Activated naive CD8-positive, alpha-beta T cell treated with anti-CD3 and anti-CD28 coated beads, Interleukin-2, amount 10 ng/mL, durations not matched to agents 7 days and 5 days (primary cell): ENCODE measurements around the gene DLEC1. TPM values are rescaled to one million over a fixed set of nuclear protein-coding genes. Genes with fewer than 3 reads are reported as not detected.

Source experiments
- ATAC-seq: fragments of 150-1000 bp; cut with Tn5 transposase; one replicate; pipeline ENCODE4 v1.10.0; 2021; ENCODE audit warnings: low read depth, moderate library complexity
- POLR2A ChIA-PET: fragments of 350-600 bp; sonication (Branson Sonifier 250); formaldehyde crosslinking; loops from one replicate; lab custom pipeline; 2021; ENCODE audit warnings: antibody characterized with exemption; lab: Charles Lee
- DNase-seq: peaks from one replicate; pipeline ENCODE4 v3.0.0; 2021
- H3K27ac Mint-ChIP-seq: one replicate; pipeline ENCODE4 v1.8.0; 2022; ENCODE audit warnings: mild to moderate bottlenecking, mixed read lengths
- H3K27me3 Mint-ChIP-seq: one replicate; pipeline ENCODE4 v1.8.0; 2022; ENCODE audit warnings: mild to moderate bottlenecking, moderate library complexity, mixed read lengths
- H3K36me3 Mint-ChIP-seq: one replicate; pipeline ENCODE4 v1.8.0; 2021; ENCODE audit warnings: mild to moderate bottlenecking, mixed read lengths
- H3K4me1 Mint-ChIP-seq: one replicate; pipeline ENCODE4 v1.8.0; 2021; ENCODE audit warnings: mixed read lengths
- H3K4me3 Mint-ChIP-seq: one replicate; pipeline ENCODE4 v1.8.0; 2022; ENCODE audit warnings: mild to moderate bottlenecking, moderate library complexity, mixed read lengths
- H3K9me3 Mint-ChIP-seq: one replicate; pipeline ENCODE4 v1.8.0; 2021; ENCODE audit warnings: mixed read lengths
- total RNA-seq, 2 experiments: library from RNA; stranded (reverse); gene quantifications; one replicate each; pipeline ENCODE4 v1.2.3, GENCODE V29; 2021

DLEC1 gene
- total RNA-seq, 2 experiments from 2014 or later: 3.2 to 3.7 TPM

GRCh38 chr3:38146504-38146903, 107.5 kb downstream of the DLEC1 start:
- no peaks in the 10 kb centered on the region for H3K27me3 Mint-ChIP-seq

GRCh38 chr3:38147421-38147820, 108.4 kb downstream of the DLEC1 start:
- Mint-ChIP-seq H3K36me3 (peaks cover 14% of the 10 kb centered on the region), H3K27ac (no peak overlapping the region)
- POLR2A ChIA-PET: interaction anchor here (1.3 kb wide), 1 partner anchor 10 kb away, joined by 6 read pairs; the partner anchor contains the start of gene ACAA1

More at GRCh38 chr3:38146504-38146903, 107.5 kb downstream of the DLEC1 start:
- no peak overlapping the region for H3K4me3 Mint-ChIP-seq
- DNase-seq (no peak), ATAC-seq (no peak)
- no peak overlapping the region for H3K27ac Mint-ChIP-seq
- POLR2A ChIA-PET: no interaction called here
- peaks cover 13% of the 10 kb centered on the region for H3K9me3 Mint-ChIP-seq
- H3K36me3 Mint-ChIP-seq: peaks cover 21% of the 10 kb centered on the region
- H3K4me1 Mint-ChIP-seq: peaks cover 16% of the 10 kb centered on the region

GRCh38 chr3:38148311-38148882, 109.4 kb downstream of the DLEC1 start:
- peaks cover 13% of the 10 kb centered on the region for H3K9me3 Mint-ChIP-seq
- no peak overlapping the region for H3K27ac Mint-ChIP-seq
- POLR2A ChIA-PET: interaction anchor here (1.3 to 1.4 kb wide), 2 partner anchors 9 to 11 kb away, joined by 6 read pairs; partner anchors contain the start of gene ACAA1
- no peak overlapping the region for H3K4me3 Mint-ChIP-seq
- peaks cover 30% of the 10 kb centered on the region for H3K4me1 Mint-ChIP-seq
- H3K27me3 Mint-ChIP-seq: no peaks in the 10 kb centered on the region
- no peak for ATAC-seq
- DNase-seq: no peak
- peaks cover 14% of the 10 kb centered on the region for H3K36me3 Mint-ChIP-seq

More at GRCh38 chr3:38147421-38147820, 108.4 kb downstream of the DLEC1 start:
- H3K4me3 Mint-ChIP-seq: no peak overlapping the region
- H3K9me3 Mint-ChIP-seq: peaks cover 13% of the 10 kb centered on the region
- DNase-seq (no peak), ATAC-seq (no peak)
- H3K4me1 Mint-ChIP-seq: peaks cover 22% of the 10 kb centered on the region
- H3K27me3 Mint-ChIP-seq: no peaks in the 10 kb centered on the region

GRCh38 chr3:38149708-38150107, 110.7 kb downstream of the DLEC1 start:
- no peak overlapping the region for H3K4me3 Mint-ChIP-seq
- peaks cover 14% of the 10 kb centered on the region for H3K36me3 Mint-ChIP-seq
- H3K4me1 Mint-ChIP-seq: peaks cover 32% of the 10 kb centered on the region
- DNase-seq (no peak), ATAC-seq (no peak)
- H3K27ac Mint-ChIP-seq: no peak overlapping the region
- H3K9me3 Mint-ChIP-seq: peaks cover 13% of the 10 kb centered on the region
- no peaks in the 10 kb centered on the region for H3K27me3 Mint-ChIP-seq
- POLR2A ChIA-PET: no interaction called here

- no peak for DNase-seq
- POLR2A ChIA-PET: interaction anchor here (1.0 to 4.4 kb wide), 2 partner anchors 13 to 14 kb away, joined by 5 to 27 read pairs; partner anchors contain the start of genes ACAA1 and OXSR1
Observed at GRCh38 chr3:38150780-38151528, 111.9 kb downstream of the DLEC1 start.

GRCh38 chr3:38151667-38152265, 112.8 kb downstream of the DLEC1 start:
- H3K27ac Mint-ChIP-seq: peak overlapping the region; percentile 63
- H3K36me3 Mint-ChIP-seq: peaks cover 7% of the 10 kb centered on the region
- no peaks in the 10 kb centered on the region for H3K27me3 Mint-ChIP-seq
- ATAC-seq: no peak
- peaks cover 9% of the 10 kb centered on the region for H3K9me3 Mint-ChIP-seq
- POLR2A ChIA-PET: interaction anchor here (0.7 to 4.4 kb wide), 4 partner anchors 12 to 40 kb away, joined by 4 to 27 read pairs (median 6); partner anchors contain the start of genes ACAA1 and OXSR1
- peaks cover 32% of the 10 kb centered on the region for H3K4me1 Mint-ChIP-seq
- no peak overlapping the region for H3K4me3 Mint-ChIP-seq
- DNase-seq: no peak

More at GRCh38 chr3:38150780-38151528, 111.9 kb downstream of the DLEC1 start:
- no peaks in the 10 kb centered on the region for H3K27me3 Mint-ChIP-seq
- peaks cover 12% of the 10 kb centered on the region for H3K36me3 Mint-ChIP-seq
- ATAC-seq: no peak
- peaks cover 13% of the 10 kb centered on the region for H3K9me3 Mint-ChIP-seq
- peaks cover 32% of the 10 kb centered on the region for H3K4me1 Mint-ChIP-seq
- no peak overlapping the region for H3K4me3 Mint-ChIP-seq
- no peak overlapping the region for H3K27ac Mint-ChIP-seq

GRCh38 chr3:38152609-38153008, 113.6 kb downstream of the DLEC1 start:
- Mint-ChIP-seq H3K4me1 (peaks cover 32% of the 10 kb centered on the region), H3K36me3 (peaks cover 2% of the 10 kb centered on the region), H3K27me3 (no peaks in the 10 kb centered on the region), H3K27ac (no peak overlapping the region), H3K4me3 (no peak overlapping the region), H3K9me3 (peaks cover 3% of the 10 kb centered on the region)
- DNase-seq (no peak), ATAC-seq (no peak)
- POLR2A ChIA-PET: interaction anchor here (0.8 to 4.4 kb wide), 2 partner anchors 11 to 16 kb away, joined by 3 to 27 read pairs; partner anchors contain the start of genes ACAA1 and OXSR1

GRCh38 chr3:38153221-38153620, 114.2 kb downstream of the DLEC1 start:
- Mint-ChIP-seq H3K27ac (no peak overlapping the region), H3K36me3 (peaks cover 1% of the 10 kb centered on the region), H3K27me3 (no peaks in the 10 kb centered on the region), H3K4me3 (no peak overlapping the region), H3K4me1 (peaks cover 30% of the 10 kb centered on the region), H3K9me3 (no peaks in the 10 kb centered on the region)
- POLR2A ChIA-PET: interaction anchor here (0.8 to 4.4 kb wide), 2 partner anchors 11 to 16 kb away, joined by 3 to 27 read pairs; partner anchors contain the start of genes ACAA1 and OXSR1
- DNase-seq (no peak), ATAC-seq (no peak)

- Mint-ChIP-seq H3K9me3 (no peaks in the 10 kb centered on the region), H3K36me3 (peaks cover 1% of the 10 kb centered on the region), H3K4me3 (no peak overlapping the region), H3K27ac (no peak overlapping the region), H3K4me1 (peaks cover 30% of the 10 kb centered on the region), H3K27me3 (peaks cover 1% of the 10 kb centered on the region)
- POLR2A ChIA-PET: interaction anchor here (4.4 kb wide), 1 partner anchor 10 kb away, joined by 27 read pairs; the partner anchor contains the start of gene OXSR1
- DNase-seq (no peak), ATAC-seq (no peak)
Observed at GRCh38 chr3:38154033-38154494, 115.1 kb downstream of the DLEC1 start.

- Mint-ChIP-seq H3K27ac (no peak overlapping the region), H3K36me3 (peaks cover 1% of the 10 kb centered on the region), H3K9me3 (no peaks in the 10 kb centered on the region), H3K27me3 (peaks cover 1% of the 10 kb centered on the region), H3K4me3 (no peak overlapping the region), H3K4me1 (peaks cover 25% of the 10 kb centered on the region)
- POLR2A ChIA-PET: interaction anchor here (0.6 to 4.4 kb wide), 2 partner anchors 9 to 18 kb away, joined by 3 to 27 read pairs; partner anchors contain the start of gene OXSR1
- DNase-seq: no peak
- no peak for ATAC-seq
Observed at GRCh38 chr3:38154625-38155255, 115.7 kb downstream of the DLEC1 start.

- peaks cover 1% of the 10 kb centered on the region for H3K27me3 Mint-ChIP-seq
- ATAC-seq: no peak
- peaks cover 24% of the 10 kb centered on the region for H3K4me1 Mint-ChIP-seq
- no peak overlapping the region for H3K27ac Mint-ChIP-seq
- no peak for DNase-seq
- peaks cover 1% of the 10 kb centered on the region for H3K36me3 Mint-ChIP-seq
- H3K4me3 Mint-ChIP-seq: no peak overlapping the region
- POLR2A ChIA-PET: no interaction called here
- H3K9me3 Mint-ChIP-seq: no peaks in the 10 kb centered on the region
Observed at GRCh38 chr3:38155825-38156224, 116.8 kb downstream of the DLEC1 start.

GRCh38 chr3:38157117-38157516, 118.1 kb downstream of the DLEC1 start:
- no peak for DNase-seq
- ATAC-seq: no peak
- Mint-ChIP-seq H3K4me3 (no peak overlapping the region), H3K27me3 (peaks cover 1% of the 10 kb centered on the region), H3K36me3 (no peaks in the 10 kb centered on the region), H3K4me1 (peaks cover 12% of the 10 kb centered on the region), H3K9me3 (no peaks in the 10 kb centered on the region), H3K27ac (no peak overlapping the region)
- POLR2A ChIA-PET: interaction anchor here (1.3 kb wide), 1 partner anchor 20 kb away, joined by 6 read pairs; the partner anchor contains the start of gene ACAA1
